T-helper 2 cell (primary cell): ENCODE data around the gene ZC3H7B.

Source experiments
- DNase-seq, 5 experiments: peaks; one replicate each; pipeline versions ENCODE4 v3.0.0 to v3.0.0-alpha.2; 2012 to 2022

Gene ZC3H7B

GRCh38 chr22:41333806-41334205 is 32.5 kb downstream of the ZC3H7B start:
- no peak for DNase-seq

DNA sequence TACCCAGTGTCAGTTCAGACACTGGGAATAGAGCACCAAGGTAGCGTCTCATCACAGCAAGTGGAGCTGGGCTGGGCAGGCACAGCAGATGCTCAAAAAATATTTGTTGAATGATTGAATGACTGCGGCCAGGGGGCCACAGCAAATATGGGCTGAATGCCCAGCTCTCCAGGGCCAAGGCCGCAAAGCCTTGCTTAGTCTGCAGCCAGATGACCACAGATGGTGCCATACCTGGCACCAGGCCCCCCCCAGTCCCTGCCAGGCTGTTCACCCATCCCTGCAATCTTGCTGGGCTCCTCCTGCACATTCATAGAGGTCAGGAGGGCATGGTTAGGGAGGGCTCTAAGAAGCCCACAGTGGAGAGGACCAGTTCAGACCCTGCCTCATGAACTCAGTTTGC is 32.9 kb downstream of the ZC3H7B start:
- DNase-seq, result no peak

GRCh38 chr22:41334951-41335635 is 33.8 kb downstream of the ZC3H7B start:
- no peak for DNase-seq

DNA sequence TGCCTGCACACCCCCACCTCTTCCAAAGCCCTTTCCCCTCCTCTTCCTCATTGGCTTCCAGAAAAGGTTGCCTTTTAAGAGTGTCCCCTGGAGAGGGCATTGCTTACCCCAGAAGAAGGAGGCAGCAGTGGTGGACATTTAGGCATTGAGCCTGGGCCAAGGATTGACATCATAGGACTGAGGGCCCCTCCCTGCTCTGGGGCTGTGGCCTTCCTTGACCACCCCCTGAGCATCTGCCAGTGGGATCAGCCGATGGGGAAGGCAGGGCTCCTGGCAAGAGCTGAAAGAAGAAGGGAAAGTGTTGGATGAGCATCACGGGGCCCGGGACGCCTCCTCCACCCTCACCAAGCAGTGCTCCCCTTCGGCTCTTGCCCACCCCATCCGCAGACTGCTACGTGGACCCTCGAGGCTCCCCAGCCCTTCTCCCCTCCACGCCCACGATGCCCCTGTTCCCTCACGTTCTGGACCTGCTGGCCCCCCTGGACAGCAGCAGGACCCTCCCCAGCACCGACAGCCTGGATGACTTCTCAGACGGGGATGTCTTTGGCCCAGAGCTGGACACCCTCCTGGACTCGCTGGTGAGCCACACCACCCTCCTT is 37.4 kb downstream of the ZC3H7B start:
- DNase-seq, result no peak

GRCh38 chr22:41339823-41340222 is 38.5 kb downstream of the ZC3H7B start:
- DNase-seq, result no peak

DNA sequence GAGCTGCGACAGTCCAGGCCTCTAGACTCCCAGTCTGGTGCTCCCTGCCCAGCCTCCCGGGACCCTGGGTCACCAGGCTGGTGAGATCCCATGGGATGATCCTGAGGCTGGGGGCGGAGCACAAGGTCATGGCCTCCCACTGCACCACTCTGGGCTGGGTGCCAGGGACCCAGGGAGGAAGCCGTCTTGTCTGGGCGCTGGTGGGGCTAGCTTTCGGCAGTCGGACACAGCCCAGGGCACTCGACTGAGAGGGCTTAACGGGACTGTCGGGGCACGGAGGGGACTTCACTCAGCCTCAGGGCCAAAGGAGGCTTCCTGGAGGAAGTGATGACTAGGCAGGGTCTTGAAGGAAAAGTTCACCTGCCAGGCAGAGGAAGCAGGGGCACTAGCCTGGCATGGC is 39.0 kb downstream of the ZC3H7B start:
- DNase-seq, result no peak

DNA sequence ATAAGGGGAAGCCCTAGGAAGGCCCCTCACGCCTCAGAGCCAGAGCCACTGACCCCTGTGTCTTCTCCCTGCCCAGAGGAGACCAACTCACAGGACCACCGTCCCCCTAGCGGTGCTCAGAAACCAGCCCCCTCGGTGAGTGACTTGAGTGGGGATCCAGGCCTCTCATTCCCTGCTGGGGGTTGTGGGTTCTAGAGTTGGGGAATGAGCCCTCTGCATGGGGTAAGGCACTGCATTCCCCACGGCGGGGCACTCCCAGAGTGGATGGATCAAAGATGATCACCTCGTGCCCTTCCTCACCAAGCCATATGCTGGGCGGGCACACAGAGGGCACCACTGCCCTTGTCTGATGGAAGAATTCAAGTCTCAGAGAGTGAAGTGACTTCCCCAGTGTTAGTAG is 39.7 kb downstream of the ZC3H7B start:
- DNase-seq, result no peak

DNA sequence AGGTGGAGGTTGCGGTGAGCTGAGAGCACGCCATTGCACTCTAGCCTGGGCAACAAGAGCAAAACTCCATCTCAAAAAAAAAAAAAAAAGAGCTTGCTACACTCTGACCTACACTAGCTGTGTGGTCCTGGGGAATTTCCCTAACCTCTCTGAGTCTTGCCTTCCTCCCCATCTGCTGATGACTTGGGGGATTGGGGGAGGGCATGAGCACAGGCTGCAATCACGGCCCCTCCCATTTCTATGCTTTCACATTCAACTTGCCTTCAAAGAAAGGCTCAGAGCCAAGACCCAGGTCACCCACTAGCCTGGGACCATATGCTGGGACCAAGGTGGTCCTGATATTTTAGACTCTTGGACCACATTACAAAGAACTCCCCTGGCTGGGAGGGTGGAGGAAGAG is 40.7 kb downstream of the ZC3H7B start:
- peak in 1 of 5 experiments; percentile 71 for DNase-seq

DNA sequence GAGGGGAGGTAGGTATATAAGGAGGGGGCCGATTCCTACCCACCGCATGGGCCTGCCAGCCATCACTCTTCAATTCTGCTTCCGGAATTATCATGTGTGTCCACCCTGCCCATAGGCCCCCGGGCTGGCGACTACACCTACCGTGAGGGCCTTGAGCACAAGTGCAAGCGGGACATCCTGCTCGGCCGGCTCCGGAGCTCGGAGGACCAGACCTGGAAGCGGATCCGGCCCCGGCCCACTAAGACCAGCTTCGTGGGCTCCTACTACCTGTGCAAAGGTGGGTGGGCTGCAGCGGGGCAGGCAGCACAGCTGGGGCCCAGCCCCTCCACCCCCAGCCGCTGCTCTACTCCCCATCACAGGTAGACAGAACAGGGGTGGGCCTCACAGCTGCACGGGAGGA is 42.0 kb downstream of the ZC3H7B start:
- no peak for DNase-seq

DNA sequence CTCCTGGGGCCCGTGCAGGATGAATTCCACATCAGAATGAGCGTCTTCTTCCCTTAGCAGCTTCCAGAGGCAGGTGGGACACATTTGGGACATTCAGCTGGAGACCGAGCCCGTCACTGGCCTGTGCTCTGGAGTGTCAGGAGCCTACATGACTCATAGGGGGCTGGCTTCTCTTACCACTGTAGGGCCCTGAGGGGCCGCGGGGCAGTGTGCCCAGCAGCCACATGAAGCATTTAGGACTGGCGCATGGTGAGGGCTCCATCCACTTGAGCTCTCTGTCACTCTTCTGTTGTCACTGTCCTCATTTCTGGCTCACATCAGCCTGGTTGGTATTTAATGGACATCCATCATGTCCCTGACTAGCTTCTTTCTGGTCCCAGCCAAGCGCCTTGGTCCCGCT is 42.4 kb downstream of the ZC3H7B start:
- DNase-seq, result no peak

- DNase-seq, result no peak
Observed at GRCh38 chr22:41344189-41344788, 43.0 kb downstream of the ZC3H7B start.

GRCh38 chr22:41345807-41346335 is 44.5 kb downstream of the ZC3H7B start:
- DNase-seq, result no peak

GRCh38 chr22:41347066-41347859 is 45.9 kb downstream of the ZC3H7B start:
- no peak for DNase-seq

DNA sequence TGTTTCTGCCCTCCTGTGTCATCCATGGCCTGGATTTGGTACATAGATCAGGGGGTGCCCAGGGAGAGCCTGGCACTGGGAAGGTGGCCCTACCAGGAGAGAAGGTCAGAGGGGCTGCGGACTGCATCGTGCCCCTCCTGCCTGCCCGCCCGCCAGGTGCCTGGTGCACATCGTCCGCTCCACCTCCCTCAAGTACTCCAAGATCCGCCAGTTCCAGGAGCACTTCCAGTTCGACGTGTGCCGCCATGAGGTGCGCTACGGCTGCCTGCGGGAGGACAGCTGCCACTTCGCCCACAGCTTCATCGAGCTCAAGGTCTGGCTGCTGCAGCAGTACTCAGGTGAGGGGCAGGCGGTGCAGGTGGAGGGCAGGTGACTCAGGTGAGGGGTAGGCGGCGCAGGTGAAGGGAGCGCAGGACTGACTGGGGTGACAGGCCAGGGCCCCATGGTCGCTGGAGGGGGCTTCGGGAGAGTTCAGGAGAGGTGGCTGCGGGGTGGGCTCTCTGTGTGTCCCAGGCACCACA is 47.7 kb downstream of the ZC3H7B start:
- no peak for DNase-seq

DNA sequence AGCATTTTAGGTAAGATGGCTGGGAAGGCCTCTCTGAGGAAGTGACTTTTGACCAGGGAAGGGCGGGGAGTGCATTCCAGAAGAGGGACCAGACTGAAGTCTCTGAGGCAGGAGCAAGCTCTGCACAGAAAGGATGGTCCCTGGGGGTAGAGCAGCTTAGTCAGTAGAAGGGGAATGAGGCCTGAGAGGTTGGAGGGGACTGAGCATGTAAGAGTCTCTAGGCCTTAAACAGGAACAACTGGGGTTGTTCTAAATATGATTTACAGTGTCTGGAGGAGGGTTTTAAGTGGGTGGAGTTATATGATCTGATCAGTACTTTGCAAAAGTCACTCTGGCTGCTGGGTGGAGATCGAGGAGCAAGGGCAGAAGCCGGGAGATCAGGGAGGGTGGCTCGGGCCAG is 48.8 kb downstream of the ZC3H7B start:
- DNase-seq, result no peak

GRCh38 chr22:41351011-41351410 is 49.7 kb downstream of the ZC3H7B start:
- no peak for DNase-seq

- no peak for DNase-seq
Observed at GRCh38 chr22:41352058-41352457, 50.7 kb downstream of the ZC3H7B start.

DNA sequence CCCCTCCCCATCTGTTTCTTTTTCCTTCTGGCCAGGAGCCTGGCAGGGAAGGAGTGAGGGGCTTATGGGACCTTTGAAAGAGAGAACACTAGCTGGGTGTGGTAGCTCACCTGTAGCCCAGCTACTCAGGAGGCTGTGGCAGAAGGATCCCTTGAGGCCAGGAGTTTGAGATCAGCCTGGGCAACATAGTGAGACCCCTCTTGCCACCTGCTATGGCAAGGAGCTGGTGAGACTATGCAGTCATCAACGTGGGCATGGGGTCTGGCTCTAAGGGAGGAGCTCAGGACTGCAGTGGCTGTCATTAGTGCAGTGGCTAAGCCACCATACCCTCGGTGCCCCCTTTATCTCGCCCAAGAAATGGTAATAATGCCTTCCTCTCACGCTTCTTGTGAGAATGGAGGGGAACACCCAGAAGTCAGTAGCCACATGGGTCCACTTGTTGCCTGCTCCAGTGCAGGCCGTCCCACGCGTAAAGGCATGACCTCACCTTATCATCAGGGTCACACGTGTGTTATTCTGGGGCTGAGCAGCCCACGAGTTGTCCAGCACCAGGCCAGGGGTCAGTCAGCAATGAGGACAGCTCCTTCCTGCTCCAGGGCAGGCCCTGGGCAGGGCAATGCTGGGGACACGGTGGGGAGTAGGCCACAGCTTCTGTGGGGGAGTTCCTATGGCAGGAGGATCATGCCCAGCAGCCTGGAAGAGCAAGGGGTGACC is 52.7 kb downstream of the ZC3H7B start:
- DNase-seq, result no peak

DNA sequence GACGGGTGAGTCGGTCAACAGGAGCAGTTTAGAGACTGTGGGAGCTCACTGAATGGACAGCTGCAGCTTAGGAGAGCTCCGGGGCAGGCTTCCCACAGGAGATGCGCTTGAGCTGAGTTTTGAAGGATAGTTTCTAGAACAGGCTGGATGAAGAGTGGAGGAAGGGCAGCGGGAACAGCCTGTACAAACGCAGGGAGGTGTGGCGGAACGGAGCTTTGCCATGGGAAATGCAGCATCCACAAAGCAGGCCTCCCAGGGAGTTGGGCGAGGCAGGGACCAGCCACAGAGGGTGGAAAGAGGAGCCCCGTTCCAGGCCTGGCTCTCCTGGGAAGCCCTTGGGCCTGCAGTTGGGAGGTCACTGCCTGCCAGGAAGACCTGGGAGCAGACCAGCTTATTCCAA is 53.7 kb downstream of the ZC3H7B start:
- DNase-seq, result no peak

- no peak for DNase-seq
Observed at GRCh38 chr22:41355895-41356294, 54.6 kb downstream of the ZC3H7B start.

GRCh38 chr22:41356430-41357028 is 55.2 kb downstream of the ZC3H7B start:
- no peak for DNase-seq

DNA sequence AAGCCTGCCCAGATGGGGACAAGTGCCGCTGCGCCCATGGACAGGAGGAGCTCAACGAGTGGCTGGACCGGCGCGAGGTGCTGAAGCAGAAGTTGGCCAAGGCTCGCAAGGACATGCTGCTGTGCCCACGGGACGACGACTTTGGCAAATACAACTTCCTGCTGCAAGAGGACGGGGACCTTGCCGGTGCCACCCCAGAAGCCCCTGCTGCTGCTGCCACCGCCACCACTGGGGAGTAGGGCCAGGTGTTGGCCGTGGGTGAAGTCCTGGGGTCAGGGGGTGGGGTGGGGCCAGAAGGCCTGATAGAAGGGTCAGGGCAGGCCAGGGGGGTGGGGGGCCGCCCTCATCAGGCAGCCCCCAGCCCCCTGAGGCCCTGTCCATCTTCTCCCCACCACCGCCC is 55.9 kb downstream of the ZC3H7B start:
- no peak for DNase-seq
